HTERT RPE-1 (cell line): ENCODE measurements around the gene CRADD.

ENCODE experiments used
- in situ Hi-C: fragments of 300-500 bp; cut with MboI; formaldehyde crosslinking; loops from 4 replicates; pipeline ENCODE4 v1.14.3; 2020; ENCODE audit warnings: low sequenced_read_pairs

The CRADD gene

GRCh38 chr12:93831374-93831773 is 154.2 kb downstream of the CRADD start:
- in situ Hi-C loops, result no loop called here

GRCh38 chr12:93832131-93832530 is 155.0 kb downstream of the CRADD start:
- in situ Hi-C loops, result no loop called here

DNA sequence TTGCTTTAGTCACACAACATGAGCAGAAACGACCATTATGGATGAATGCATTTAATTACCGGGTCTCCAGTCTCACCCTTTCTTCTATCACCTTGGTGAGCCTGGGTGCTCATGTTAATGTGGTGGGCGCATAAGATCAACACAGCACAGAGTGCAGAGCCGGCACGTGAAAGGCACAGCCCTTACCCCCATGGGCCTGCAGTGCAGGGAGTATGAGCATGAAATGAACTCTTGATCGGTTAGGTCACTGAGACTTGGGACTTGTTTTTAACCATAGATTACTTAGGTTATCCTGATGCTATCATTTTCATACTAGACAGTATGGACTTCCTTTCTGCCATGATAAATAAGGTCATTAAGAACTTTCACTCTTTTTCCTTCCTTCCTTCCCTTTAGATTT is 156.8 kb downstream of the CRADD start:
- in situ Hi-C loops, result no loop called here

DNA sequence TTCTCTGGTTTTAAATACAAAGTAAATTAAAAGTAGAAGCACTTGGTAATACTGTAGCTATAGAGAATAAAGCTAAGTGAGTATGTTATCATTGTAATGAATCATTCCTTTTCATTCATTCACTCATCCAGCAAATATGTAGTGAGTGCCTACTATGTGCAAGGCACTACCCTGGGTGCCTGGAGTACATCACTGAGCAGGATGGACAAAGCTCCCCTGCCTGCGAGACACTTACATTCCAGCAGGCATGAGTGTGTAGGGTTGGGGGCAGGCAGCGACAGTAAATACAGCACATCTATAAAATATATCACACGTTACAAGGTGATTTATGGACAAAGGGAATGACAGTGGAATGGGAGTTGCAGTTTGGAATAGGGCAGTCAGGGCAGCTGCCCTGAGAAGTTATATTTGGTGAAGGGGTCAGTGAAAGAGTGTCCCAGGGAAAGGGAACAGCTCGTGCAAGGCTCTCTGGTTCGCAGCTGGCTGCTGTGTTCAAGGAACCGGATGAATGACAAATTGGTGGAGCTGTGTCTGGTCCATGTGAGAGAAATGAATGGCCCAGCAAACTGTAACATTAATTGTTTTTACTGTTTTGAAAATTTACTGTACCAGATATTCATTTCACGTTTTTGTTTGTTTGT is 159.6 kb downstream of the CRADD start:
- in situ Hi-C loops, result no loop called here

GRCh38 chr12:93838193-93838592 is 161.0 kb downstream of the CRADD start:
- in situ Hi-C loops, result no loop called here

- in situ Hi-C loops, result no loop called here
Measured at GRCh38 chr12:93839064-93839463, 161.9 kb downstream of the CRADD start.

- in situ Hi-C loops, result no loop called here
Measured at GRCh38 chr12:93841671-93842070, 164.5 kb downstream of the CRADD start.

DNA sequence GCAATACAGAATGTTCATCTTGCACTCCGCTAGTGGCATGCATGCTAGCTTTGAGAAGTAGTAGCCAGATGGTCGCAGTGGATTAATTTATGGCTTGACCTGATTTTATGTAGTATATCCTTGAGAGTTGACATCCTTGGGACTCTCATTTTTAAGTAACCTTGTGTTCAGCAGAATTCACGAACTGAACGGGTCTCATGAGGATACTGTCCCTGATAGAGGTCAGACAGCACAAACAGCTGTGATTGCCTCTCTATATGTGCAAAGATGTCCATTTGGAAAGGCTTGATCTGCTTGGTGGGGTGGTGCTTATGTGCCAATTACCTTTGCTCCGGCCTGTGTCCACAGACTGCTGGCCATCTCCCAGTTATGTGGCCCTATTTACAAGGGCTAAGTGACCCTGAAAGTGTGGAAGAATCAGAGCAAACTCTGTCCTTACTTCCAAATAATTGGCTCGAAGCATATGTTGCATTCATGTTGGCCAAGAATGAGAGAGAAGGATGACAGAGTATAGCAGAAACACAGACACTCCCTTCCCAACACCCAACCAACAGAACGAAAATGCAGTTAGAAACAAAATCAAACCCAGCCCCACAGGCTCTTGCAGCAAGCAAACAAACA is 167.1 kb downstream of the CRADD start:
- in situ Hi-C loops, result no loop called here

GRCh38 chr12:93846936-93847516 is 169.9 kb downstream of the CRADD start:
- in situ Hi-C loops, result no loop called here

DNA sequence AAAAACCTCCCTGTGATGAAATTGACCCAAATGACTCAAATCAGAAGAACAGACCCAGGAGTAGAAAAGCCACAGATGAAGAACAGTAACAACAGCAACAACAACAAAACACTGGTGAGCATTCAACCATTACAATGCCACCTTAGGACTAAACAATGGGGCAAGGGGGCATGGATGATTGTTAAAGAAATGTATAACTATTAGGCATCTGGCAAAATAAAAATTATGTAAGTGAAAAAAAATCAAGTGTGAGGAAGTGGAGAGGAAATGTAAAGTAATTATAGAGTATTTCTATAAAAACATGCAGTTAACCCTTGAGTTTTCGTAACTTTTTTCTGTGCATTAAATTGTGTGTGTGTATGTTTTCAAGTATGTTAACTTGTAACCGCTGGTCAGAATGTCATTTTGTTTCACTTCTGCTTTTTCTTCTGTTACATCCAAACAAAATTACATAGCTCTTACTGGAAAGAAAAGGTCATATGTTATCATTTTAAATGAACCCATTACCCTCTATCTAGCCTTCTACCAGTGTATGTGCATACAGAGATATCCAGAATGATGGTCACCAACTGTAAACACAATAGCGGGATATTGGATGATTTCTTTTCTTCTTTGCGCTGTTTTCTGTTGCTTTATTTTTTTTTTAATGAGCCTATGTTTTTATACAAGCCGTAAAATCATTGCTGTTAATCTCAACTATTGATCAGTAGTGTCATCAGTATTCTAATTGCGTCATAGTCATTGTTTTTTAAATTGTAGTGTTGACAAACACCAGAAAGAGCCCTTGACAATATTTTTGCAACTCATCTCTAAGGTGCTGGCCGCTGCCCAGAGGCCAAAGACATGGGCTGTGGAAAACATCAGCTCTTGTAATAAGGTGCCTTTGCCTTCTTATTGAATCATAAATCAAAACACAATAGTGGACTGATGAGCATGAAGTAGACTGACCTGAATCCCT is 170.6 kb downstream of the CRADD start:
- in situ Hi-C loops, result no loop called here

GRCh38 chr12:93848523-93849101 is 171.4 kb downstream of the CRADD start:
- in situ Hi-C loops, result no loop called here

DNA sequence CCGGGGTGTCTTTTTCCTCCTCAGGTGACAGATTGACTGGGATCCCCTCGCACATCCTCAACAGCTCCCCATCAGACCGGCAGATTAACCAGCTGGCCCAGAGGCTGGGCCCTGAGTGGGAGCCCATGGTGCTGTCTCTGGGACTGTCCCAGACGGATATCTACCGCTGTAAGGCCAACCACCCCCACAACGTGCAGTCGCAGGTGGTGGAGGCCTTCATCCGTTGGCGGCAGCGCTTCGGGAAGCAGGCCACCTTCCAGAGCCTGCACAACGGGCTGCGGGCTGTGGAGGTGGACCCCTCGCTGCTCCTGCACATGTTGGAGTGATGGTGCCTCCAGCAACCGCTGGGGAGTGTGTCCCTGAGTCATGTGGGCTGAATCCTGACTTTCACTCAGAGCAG is 172.8 kb downstream of the CRADD start:
- in situ Hi-C loops, result no loop called here

DNA sequence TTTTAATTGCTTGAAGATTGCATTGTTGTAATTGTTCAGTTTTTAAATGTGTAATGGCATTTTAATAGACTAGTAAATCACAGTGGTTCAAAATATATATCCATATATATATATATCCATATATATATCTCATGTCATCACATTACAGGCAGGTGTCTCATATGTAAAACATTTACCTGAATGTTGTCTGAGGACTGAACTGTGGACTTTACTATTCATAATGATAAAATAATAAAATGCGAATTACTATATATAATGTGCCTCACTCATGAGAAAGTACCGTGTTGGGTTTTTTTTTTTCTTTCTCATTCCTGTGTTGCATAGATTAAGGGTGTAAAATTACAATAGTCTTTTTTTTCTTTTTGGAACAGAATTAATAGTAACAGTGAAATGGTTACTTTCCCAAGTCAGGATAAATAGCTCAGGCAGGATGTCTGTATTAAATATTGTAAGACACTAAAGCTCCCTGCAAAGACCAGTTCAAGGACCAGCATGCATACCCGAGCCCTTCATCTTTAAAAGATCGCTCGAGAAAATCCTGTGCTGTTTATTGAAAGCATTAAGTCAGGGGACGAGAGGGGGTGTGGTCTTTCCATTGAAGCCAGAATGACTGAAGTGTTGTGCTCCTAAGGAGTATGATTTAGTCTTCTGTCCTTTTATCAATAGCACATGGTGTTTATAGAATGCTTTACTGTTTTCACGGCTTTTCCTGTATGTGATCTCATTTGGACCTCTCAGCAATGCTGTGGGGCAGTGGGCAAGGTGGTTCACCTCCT is 173.5 kb downstream of the CRADD start:
- in situ Hi-C loops, result no loop called here

DNA sequence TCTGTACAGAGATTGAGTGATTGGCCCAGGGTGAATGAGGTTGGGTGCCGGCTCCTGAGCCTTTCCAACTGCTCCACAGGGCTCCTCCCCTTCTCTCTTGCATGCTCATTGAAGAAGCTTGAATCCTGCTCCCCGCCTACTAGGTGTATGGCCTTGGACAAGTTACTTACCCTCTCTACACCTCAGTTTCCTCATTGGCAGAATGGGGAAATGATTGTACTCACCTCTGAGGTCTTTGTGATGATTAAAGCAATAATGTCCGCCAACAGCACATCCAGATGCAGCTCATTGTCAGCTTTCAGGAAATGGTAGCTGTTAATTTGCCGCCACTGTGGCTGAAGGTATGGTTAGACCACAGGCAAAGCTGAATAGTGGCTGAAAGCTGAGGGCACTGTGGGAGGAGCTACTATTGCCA is 174.1 kb downstream of the CRADD start:
- in situ Hi-C loops, result no loop called here

- in situ Hi-C loops, result no loop called here
Measured at GRCh38 chr12:93852173-93852591, 175.0 kb downstream of the CRADD start.

DNA sequence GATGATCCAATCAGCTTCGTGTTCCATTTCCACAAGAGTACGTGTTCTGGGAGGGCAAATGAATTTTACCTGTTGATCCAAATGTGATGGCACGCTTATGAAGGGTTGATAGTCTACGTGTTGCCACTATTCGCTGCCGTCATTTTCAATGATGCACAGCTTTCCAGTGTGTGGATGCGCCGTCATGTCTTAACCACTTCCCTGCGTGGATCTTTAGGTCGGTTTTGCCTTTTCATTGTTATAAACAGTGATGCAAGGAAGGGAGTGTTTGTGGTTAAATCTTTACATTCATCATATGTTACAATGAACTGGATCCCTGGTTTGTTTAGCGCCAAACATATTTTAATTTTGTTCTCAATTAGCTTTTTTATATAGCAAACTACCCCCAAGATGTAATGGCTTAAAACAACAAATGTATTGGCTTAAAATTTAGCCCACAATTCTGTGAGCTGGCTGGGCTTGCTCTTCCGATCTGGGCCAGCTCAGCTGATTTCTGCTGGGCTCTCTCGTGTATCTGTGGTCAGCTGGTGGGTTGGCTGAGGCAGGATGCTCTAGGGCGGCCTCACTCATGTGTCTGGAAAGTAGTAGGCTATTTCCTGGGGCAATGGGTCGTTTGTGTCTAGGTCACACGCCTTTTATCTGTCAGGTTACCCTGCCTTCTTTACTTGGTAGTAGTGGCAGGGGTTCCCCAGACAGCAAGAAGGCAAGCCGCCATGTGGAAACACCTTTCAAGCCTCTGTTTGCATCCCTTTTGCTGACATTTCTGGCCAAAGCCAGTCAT is 176.7 kb downstream of the CRADD start:
- in situ Hi-C loops, result no loop called here

GRCh38 chr12:93855261-93855660 is 178.1 kb downstream of the CRADD start:
- in situ Hi-C loops, result no loop called here

- in situ Hi-C loops, result no loop called here
Measured at GRCh38 chr12:93856611-93857010, 179.4 kb downstream of the CRADD start.

DNA sequence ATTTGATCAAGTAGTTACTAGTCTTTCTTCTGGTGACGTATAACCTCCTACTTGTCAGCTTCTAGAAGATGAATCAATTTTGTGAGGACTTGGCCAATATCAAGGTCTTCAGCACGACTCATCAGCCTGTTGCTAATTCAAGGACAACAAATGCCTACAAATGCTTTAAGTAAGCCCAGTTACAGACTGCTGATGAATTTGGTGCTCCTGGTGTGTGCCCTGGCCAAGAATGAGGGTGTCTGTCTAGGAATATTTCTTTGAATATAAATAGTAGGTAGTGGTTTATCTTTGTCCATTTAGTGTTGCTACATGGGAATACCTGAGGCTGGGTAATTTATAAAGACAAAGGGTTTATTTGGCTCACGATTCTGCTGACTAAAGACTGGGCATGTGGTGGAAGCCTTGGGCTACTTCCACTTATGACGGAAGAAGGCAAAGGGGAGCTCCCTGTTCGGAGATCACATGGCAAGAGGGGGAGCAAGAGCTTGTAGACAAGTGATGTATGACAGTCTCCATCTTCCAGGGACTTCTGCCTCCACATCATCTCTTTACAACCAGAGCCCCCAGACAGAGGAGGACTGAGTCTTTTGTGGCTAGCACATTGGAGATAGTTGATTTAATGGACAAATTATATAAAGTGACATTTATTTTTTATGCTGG is 180.2 kb downstream of the CRADD start:
- in situ Hi-C loops, result no loop called here
